ENCODE results near the gene KRT74.
"Not testable (repeated sequence)": the region's sequence is repeated elsewhere in the genome, so short reads cannot be mapped to it uniquely, and the experiment has no call there.

KRT74 gene

GRCh38 chr12:52602552-52602951 lies 28.9 kb upstream of the KRT74 start:
- no peak for DNase-seq

DNA sequence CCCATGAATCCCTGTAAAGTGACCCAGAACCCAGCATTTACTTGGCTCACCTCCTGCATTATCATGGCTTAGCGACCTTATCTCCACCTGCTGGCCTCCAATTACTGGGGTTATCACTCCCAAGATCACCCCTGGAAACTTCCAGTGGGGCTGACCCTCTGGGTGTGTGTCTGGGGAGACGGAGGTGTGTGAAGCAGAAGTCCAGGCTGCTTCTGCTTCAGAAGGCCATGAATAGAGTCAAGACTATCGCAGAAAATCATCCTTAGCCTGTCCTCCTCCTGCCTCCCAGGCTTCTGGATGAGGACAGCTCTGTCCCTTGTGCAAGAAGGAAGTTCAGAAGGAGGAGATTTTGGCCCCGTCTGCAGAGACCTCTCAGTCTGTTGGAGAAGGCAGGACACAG lies 28.0 kb upstream of the KRT74 start:
- DNase-seq, result no peak

GRCh38 chr12:52600941-52601481 lies 27.4 kb upstream of the KRT74 start, which contains the start of gene KRT72:
TSS of gene KRT72 (minus strand) at chr12:52601463. CDS start at chr12:52601452, 11 bp downstream.
- no peak for DNase-seq

DNA sequence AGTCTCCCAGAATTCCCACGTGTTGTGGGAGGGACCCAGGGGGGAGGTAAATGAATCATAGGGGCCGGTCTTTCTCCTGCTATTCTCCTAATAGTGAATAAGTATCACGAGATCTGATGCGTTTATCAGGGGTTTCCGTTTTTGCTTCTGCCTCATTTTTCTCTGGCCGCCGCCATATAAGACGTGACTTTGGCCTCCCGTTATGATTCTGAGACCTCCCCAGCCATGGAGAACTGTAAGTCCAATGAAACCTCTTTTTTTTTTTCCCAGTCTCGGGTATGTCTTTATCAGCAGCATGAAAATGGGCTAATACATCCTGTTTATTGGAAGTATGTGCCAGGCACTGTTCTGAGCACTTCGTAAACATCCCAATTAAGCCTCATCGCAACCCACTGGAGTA lies 26.8 kb upstream of the KRT74 start:
- DNase-seq, result no peak

GRCh38 chr12:52600071-52600470 lies 26.4 kb upstream of the KRT74 start:
- DNase-seq, result no peak

DNA sequence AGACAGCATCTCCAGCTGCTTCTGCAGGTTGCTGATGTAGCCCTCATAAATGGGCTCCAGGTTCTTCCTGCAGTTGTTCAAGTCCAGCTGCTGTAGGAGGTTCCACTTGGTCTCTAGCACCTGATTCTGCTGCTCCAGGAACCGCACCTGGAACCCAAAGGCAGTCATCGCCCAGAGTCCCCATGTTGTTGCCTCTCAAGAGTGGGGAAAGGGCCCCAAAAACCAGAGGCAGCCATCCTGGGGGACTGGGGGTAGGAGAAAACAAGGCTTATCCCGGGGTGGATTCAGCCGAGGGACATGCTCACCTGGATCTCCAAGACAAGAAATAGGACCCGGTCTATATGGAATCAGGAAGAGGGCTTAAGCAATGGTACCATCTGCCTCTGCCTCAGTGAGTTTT lies 25.3 kb upstream of the KRT74 start:
- DNase-seq, result no peak

DNA sequence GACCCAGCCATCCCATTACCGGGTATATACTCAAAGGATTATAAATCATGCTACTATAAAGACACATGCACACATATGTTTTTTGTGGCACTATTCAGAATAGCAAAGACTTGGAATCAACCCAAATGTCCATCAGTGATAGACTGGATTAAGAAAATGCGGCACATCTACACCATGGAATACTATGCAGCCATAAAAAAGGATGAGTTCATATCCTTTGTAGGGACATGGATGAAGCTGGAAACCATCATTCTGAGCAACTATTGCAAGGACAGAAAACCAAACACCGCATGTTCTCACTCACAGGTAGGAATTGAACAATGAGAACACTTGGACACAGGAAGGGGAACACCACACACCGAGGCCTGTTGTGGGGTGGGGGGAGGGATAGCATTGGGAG lies 20.6 kb upstream of the KRT74 start:
- not testable (repeated sequence) for DNase-seq

DNA sequence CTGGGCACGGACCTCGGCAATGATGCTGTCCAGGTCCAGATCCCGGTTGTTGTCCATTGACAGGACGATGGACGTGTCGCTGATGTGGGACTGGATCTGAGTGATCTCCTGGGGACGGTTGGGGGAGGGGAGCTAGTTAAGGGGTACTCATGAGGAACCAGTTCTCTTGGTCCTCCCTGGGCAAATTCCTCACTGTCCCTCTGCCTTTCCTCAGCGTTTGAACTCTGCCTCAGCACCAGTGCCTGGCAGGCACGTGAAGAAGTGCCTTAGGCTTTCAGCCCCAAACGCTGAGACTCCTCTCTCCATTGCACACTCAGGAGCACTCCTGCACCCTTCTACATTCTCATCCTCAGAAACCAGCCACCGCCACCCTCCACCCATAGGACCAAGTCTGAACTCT lies 17.9 kb upstream of the KRT74 start:
- no peak for DNase-seq

- no peak for DNase-seq
Measured at GRCh38 chr12:52590021-52590420, 16.4 kb upstream of the KRT74 start.

- no peak for DNase-seq
Measured at GRCh38 chr12:52587563-52587962, 13.9 kb upstream of the KRT74 start.

- no peak for DNase-seq
Measured at GRCh38 chr12:52585946-52586345, 12.3 kb upstream of the KRT74 start.

GRCh38 chr12:52585066-52585465 lies 11.4 kb upstream of the KRT74 start:
- DNase-seq, result no peak

DNA sequence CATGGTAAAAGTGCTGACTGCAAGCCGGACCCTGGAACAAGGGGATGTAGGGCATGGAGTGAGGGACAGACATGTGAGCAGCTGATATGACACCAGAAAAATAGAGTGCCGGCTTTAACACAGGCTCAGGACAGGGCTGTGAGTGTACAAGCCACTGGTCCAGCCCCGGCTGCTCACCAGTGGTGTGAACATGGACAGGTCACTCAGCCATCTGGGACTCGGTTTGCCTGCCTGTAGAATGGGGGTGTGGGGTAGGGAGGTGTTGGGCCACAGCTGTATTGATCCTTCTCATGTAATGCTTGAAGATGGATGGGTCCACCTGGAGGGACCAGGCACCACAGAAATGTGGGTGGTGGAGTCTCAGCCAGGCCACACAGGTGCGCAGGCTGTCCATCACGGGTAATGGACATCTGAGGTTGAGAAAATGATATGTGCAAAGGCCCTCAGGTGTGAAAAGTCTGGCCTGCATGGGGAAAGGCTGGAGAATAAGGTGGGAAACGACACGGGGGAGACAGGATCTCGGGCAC lies 10.6 kb upstream of the KRT74 start:
- DNase-seq, result no peak

- DNase-seq, result no peak
Measured at GRCh38 chr12:52582971-52583456, 9.4 kb upstream of the KRT74 start.

GRCh38 chr12:52582486-52582885 lies 8.8 kb upstream of the KRT74 start:
- DNase-seq, result no peak

DNA sequence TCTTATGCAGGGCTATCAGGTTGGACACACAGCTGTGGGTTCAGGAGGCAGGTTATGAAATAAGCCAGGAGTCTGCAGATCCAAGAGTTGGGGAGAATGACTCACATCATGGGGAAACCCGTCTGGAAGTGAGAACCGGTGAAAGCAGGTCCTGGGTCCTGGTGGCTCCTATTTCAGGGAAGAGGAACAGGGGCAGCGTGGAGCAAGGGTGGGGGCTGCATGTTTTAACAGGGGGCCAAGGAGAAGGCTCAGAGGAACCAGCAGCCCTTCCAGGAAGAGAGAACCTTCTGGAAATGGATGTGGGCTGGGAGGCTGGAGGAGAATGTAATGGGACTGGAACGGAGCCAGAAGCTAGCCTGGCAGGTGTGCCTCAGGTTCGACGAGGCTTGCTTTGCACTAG lies 7.8 kb upstream of the KRT74 start:
- DNase-seq, result no peak

DNA sequence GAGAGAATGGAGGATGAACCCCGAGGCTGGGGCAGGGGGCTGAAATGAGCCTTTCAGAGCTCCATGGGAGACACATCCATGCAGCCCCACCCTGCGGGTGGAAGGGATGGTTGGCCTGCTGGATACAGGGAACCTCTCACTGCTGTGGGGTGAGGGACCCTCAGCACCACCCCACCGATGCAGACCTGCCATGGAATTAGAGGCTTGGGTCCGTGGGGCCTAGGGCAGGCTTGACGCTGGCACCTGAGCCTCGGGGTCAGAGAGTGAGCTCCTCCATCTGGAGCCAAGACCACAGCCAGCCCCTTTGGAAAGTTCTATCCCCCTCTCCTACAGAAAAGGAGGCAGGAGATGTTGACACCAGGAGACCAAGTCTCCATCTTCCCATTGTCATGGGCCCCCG lies 7.4 kb upstream of the KRT74 start:
- DNase-seq, result no peak

GRCh38 chr12:52580496-52580895 lies 6.9 kb upstream of the KRT74 start:
- DNase-seq, result no peak

DNA sequence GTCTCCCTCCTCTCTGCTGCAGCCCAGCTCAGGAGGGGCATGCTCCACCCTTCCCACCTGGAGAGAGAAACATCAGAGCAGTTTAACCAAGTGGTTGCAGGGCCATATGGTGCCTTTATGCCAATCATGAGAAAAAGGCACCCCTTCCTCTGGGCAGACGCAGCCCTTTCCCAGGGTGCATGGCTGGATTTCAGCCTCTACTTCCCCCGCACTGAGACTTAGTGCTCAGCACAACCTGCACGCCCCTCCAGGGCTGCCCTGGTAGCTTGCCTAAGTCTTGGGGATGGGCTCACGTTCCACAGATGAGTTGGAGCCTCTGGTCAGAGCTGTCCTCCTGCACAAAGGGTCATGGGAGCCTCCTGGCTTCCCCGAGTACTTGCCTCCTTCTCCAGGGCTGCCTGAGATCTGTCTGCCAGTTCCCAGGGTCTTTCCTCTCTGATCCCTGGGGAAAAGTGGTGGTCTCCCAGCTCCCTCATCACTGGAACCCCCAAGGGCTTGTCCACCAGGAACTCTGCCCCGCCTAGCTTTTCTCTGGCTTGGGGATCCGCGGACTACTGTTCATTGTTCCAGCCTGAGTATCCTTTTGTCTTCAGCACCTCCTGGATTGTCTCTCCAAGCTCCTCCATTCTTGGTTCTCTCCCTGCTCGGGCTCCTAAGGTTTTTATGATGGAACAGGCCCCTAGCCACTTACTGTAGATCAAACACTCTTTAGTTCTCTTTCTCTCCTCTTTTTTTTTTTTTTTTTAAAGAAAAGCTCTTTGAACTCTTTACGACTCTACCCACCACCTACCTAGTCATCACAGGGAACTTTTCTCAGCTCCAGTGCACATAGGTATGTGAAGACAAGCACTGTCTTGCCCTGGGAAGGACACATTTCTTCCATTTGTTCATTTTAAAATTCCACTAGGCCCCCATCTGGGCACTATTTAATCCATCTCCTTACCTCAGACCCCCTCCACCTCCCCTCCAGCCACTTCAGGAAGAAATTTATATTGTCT lies 6.1 kb upstream of the KRT74 start:
- DNase-seq, result no peak

DNA sequence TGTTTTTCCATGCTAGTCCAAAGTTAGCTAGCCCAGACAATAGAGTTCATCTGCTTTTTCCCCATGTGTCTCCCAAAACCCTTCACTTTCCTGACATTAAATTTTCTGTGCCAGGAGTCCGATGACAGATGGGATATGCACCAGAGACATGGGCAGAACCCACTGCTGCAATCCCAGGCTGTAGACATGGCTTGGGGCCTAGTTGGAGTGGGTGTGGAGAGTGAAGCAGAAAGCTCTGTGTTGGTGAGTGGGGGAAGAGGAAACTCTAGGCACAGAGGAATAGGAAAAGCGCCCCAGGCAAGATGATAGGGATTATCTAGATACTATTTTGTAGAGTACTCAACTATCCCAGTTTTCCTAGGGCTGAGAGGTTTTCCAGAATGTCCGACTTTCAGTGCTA lies 4.8 kb upstream of the KRT74 start:
- no peak for DNase-seq

DNA sequence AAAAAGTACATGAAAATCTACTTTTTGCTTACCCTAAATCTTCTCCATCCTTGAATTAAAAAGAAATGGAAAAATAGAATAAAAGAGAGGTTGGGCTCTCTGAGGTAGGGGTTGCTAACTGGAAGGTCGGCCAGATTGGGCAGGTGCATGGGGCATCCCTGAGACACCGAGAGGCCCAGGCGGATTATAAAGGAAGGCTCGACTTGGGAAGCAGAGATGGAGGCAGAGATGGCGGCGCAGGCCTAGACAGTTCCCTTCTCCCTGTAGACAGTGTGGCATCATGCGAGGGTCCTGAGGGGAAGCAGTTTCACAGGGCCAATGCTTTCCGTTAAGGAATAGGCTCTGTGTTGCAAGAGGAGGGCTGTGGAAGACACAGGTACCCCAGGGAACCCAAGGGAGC lies 3.7 kb upstream of the KRT74 start:
- no peak for DNase-seq

- no peak for DNase-seq
Measured at GRCh38 chr12:52575948-52576347, 2.3 kb upstream of the KRT74 start.

GRCh38 chr12:52575256-52575655 lies 1.6 kb upstream of the KRT74 start:
- no peak for DNase-seq

- no peak for DNase-seq
Measured at GRCh38 chr12:52573306-52573705, 337 bp downstream of the KRT74 start.
